Fibroblast of skin of left biceps (primary cell): ENCODE results near the gene SMIM44.
A peak's percentile ranks its signal among the peaks of the same experiment; 100 is the strongest.
"Not testable (repeated sequence)": the region's sequence is repeated elsewhere in the genome, so short reads cannot be mapped to it uniquely, and the experiment has no call there.

ENCODE experiments used
- DNase-seq, 2 experiments: peaks; one replicate each; pipeline ENCODE4 v3.0.0-alpha.2; 2013; ENCODE audit warnings: low read depth in 2 of 2

Gene SMIM44

DNA sequence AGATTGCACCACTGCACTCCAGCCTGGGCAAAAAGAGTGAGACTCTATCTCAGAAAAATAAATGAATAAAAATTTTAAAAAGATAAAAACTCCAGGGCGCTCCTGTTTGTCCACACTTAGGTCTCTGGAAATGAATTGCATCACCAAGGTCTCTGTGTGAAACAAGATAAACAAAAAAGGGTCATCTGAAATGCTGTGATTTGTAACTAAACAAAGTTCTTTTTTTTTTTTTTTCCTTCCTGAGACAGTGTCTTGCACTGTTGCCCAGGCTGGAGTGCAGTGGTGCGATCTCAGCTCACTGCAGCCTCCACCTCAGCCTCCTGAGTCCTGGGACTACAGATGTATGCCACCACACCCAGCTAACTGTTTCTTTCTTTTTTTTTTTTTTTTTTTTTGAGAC, 34.4 kb upstream of the SMIM44 start:
- no peak for DNase-seq

DNA sequence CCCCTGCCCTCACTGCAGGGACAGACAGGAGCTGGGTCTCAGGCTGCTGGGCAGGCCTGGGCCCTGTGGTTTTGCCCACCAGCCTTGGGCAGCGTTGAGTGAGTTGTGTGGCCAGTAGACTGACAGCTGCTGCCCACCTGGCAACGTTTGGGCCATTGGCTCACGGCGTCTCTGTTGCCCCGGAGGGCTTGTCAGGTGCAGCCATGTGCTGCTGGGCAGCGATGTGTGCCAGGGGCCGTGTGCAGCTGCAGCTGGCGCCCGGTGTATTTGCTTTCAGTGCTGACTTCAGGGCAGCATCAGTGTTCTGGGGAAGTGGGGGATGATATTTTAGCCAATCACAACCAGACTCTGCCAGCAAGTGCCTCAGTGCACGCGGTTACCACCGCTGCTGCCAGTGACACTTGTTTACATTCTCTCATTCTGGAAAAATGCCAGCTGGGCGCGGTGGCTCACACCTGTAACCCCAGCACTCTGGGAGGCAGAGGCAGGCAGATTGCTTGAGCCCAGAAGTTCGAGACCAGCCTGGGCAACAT, 33.5 kb upstream of the SMIM44 start:
- DNase-seq, result no peak

DNA sequence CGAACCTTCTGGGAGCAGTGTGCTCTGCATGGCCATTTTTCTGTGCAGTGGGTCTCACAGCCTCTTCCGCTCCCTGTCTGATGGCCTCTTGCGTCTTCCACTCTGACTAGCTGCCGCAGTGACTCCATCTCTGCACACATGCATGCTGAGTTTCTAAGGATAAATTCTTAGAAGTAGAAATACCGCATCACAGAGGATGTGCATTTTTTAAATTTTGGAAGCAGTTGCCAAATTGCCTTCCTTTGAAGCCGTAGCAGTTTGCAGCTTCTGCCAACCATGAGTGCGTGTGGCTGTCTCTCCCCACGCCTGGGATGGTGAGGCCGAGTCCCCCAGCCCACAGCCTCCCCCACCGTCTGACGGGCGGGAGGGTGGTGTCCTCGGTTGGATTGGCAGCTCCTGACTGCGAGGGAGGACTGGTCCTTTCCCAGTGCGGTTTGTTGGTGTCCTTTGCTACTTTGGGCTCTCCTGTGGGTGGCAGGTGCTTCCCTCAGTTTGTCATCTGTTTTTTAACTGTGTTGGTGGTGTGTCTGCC, 32.7 kb upstream of the SMIM44 start:
- peak; percentile 21 to 23 for DNase-seq

DNA sequence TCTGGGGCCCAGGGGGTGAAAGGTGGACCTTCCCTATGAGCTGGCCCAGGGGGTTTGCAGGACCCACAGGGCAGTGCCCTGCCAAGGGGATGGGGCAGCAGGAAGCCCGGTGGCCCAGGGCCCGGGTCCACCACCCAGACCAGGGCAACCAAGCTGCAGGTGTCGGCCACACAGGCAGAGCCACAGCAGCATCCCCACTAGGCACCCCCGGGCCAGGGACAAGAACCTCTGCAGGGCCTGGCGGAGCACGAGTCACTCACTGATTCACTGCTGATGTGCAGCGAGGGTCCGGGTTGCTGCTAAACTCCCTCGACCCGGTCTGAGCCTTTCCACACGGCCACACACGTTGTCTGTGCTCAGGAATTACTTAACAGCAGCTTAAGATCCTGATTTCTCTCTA, 31.7 kb upstream of the SMIM44 start:
- DNase-seq, result no peak

DNA sequence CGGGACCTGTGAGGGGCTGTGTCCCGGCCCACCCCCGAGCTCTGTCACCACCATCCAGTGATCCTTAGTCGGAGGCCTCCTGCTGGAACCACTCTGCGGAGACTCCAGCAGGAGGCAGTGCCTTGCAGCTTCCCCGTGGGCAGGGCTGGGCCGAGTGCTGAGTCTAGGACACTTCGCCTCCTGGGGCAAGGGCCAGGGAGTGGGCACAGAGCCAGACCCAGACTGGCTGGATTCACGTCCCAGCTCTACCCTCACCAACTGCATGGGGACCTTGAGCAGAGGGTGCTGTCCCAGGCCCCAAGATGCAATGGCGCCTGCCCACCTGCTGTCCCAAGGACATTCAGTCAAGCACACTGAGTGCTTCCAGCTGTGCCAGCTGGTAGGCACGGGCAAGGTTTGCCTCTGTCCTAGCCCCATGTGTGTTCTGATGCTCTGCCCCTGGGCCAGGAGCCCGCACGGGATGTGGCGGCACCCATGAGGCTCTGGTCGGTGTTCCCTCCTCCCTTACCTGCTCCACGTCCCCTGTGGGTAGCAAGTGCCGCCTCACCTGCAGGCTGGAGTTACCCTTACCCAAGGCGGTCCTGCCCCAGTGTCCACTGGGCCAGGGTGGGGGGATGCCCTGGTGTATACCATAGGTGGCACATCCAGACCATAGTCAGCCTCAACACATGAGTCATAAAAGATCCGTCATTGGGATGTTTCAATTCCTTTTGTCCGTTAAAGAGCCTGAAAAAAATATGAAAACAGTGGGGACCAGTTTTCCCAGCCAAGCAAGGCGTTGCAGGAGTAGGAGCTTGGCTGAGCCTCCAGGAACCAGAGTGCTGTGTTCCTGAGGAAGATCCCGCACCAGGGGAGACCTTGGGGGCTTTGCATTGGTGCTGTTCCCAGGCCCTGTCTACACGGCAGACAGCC, 30.2 kb upstream of the SMIM44 start:
- DNase-seq, result no peak

DNA sequence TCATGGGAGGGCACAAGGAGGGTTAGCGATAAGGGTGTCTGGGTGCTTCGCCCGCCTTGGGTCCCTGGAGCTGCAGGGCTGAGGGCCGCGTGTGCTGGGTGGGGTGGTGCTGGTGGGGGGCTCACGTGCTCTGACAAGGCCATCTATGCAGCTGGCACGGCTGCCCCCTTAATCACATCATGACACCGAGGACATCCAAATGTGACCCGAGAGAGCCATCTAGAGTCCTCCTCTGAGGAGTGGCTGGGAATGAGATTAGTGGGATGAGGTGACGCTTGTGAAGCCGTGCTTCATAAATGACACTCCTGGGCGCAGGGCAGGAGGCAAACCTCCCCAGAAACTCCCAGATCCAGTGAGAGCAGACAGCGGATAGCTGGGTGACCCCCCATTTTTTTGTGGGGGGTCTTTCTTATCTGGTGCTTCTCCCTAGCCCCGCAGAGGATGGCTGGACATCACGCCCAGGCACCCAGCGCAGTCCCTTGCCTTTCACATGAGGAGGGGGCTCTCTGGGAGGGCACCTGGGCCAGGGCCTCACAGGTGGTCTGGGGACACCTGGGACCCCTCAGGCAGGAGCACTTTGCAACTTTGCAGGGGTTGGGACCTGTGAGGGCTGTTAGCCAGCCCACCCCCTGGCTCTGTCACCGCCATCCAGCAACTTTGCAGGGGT, 29.5 kb upstream of the SMIM44 start:
- no peak for DNase-seq

DNA sequence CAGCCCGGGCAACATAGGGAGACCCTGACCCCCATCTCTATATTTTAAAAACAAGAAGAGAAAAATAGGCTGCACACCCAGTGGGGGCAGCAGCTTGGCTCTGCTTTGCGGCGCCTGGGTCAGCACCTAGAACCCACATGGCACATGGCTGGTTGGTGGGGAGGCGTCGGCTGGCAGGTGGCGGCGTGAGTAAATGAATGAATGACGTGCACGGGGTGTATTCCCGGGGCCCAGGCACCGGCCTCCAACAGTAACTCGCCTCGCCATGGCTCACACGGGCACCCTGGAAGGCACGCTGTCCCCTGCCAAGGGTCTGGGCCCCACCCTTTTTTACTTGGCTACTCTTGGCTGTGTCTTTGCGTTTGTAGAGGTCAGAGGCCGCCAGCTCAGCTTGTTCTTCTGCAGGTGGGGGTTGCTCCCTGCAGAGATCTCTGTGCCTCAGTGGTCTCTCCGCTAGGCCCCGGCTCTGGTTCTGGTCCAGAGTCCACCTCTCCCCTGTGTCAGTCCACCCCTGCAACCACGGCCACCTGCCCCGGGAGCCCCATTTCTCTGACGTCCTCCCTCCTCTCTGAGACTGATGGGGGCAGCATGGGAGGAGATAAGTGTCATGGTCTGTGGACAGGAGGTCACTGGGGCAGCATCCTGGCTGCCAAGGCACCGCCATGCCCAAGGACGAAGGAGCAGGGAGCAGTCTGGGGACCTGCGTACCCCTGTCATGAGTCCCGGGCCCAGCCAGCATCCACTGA, 28.4 kb upstream of the SMIM44 start:
- no peak for DNase-seq

DNA sequence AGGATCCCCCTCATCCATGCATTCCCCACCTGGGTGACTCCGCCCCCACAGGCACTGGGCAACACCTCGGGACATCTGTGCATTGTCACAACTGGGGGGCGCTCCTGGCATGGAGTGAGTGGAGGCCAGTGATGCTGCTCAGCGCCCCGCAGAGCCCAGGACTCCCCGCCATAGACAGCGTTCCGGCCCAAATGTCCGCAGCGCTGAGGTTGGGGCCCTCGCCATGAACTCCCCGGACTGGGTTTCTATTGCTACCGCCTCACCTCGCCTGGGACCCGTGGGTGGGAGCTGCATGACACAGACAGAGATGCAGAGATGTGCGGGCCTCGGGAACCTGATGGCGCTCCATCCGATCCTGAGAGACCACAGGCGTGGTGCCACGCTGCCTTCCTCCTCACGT, 27.5 kb upstream of the SMIM44 start:
- no peak for DNase-seq

DNA sequence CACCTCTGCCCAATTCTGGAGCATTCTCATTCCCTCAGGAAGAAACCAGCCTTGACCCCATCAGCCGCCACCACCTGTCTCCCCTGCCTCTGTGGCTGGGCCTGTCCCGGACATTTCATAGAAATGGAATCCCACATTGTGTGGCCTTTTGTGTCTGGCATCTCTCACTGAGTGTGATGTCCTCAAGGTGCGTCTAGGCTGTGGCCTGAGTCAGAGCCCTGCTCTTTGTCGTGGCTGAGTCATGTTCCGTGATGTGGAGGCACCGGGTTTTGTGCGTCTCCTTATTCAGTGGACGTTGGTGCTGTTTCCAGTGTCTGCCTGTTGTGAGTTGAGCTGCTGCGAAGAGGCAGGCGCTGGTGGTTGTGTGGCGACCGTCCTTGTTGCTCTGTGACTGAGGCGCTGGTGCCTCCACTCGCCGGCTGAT, 26.3 kb upstream of the SMIM44 start:
- DNase-seq, result no peak

DNA sequence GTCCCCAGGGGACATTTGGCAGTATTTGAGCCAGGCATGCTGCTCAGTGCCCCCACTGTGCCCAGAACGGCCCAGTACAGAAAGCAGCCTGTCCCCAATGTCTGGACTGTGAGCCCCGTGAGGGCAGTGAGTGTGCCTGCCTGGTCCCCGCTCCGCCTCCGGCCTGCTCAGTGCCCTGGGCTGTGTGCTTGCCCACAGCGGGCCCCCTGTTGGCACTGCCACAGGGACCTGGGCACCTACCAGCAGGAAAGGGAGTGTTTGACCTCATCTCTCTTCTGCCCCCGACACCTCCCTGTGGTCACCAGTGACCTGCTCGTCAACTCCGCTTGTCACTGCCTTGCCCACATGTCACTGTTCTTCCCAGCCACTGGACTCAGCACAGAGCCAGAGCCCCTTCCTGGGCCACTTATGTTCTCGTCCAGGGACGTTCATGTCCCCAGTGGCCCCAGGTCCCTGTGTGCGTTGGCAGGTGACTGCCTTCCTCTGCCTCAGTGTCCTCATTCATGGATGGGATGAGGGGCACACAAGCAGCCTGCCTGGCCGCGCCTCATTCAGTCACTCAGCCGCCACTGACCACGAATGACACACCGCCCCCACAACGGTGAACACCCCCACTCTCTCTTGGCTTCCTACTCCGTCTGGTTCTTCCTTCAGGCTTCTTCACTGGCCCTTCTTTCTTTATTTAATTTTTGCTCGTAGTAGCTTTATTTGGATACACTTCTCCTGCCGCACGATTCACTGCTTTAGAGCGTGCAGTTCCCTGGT, 25.7 kb upstream of the SMIM44 start:
- DNase-seq, result no peak

DNA sequence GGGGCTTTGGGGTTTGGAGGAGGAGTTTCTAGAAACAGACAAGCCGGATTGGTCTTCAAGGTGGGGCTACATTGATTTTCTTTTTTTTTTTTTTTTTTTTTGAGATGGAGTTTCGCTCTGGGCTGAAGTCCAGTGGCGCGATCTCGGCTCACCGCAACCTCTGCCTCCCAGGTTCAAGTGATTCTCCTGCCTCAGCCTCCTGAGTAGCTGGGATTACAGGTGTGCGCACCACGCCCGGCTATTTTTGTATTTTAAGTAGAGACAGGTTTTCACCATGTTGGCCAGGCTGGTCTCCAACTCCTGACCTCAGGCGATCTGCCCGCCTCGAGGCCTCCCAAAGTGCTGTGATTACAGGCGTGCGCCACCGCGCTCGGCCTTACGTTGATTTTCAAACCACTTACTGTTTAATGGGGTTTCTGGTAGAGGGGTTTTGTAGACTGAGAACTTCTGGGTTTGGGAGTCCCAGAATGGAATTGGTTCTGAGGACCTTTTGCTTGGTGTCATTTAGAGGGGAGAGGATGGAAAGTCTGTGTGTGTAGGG, 24.9 kb upstream of the SMIM44 start:
- not testable (repeated sequence) for DNase-seq

DNA sequence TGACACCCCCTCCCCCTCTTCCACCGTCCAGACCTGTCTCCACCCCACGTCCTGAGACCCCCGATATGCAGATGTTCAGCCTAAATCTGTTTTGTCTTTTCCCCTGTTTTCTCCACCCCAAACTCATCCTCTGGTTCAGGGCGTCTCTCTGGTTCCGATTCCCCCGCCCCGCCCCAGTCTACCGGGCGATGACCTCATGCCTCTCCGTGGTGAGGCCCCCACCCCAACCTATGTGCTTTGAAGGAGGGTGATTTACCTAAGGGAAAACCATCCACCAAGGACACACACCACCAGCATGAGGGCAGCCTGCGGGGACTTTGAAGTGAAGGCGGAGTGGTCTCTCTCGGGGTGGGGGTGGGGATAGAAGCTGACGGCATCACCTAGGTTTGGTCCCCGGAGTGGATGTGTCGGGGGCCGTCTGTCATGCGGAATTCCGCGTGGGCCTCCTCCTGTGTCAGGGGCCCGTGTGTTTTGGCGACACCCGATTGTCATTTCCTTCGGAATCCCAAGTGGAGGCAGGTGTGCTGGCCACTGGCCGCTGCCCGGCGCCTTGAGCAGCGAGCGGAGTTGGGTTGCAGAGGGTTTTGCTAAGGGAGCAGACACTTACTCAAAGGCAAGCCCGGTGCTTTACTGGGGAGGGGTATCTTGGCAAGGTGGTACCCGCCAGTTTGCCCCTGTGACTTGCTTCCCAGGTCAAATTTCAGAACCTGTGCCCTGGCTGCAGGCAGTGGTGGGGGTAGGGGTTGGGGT, 24.3 kb upstream of the SMIM44 start:
- no peak for DNase-seq

DNA sequence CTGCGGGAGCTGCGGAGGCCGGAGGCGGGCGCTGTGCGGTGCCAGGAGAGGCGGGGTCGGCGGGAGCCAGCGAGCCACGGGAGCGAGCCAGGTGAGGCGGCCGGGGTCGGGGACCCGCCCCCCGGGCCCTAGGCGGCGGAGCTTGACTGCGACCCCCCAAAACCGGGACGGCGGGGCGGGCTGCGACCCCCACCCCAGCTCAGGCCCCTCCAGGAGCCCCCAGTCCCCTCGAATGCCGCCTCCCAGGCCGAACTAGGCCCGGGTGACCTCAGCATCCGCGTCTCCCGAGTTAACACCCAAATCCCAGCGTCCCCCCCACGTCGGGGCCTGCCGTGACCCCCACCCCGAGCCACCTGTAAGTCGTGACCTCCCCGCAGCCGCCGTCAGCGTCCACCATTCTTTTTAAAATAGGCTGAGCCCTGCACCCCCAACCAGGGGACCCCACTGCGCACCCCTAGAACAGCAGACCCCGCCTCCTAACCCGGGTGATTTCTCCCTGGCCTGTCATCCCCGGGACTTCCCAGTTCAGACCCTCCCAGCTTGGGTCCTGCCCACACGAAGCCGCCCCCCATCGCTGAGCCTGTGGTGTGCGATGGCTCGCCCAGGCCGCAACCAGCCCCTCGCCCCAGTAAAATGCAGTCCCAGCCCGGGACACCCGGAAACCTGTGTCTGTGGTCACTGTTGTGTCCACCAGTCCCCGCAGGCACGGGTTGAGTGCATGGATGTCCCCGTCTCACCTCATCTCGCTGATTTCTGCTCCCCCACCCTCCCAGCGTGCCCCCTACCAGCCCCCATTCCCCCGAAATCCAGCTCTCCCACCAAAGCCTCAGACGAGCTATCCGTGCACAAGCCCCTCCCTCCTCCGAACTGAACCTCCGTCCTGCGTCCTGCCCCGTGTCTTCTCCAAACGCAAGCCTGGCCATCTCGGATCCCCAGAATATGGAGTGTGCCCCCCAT, 23.4 kb upstream of the SMIM44 start:
- no peak for DNase-seq

DNA sequence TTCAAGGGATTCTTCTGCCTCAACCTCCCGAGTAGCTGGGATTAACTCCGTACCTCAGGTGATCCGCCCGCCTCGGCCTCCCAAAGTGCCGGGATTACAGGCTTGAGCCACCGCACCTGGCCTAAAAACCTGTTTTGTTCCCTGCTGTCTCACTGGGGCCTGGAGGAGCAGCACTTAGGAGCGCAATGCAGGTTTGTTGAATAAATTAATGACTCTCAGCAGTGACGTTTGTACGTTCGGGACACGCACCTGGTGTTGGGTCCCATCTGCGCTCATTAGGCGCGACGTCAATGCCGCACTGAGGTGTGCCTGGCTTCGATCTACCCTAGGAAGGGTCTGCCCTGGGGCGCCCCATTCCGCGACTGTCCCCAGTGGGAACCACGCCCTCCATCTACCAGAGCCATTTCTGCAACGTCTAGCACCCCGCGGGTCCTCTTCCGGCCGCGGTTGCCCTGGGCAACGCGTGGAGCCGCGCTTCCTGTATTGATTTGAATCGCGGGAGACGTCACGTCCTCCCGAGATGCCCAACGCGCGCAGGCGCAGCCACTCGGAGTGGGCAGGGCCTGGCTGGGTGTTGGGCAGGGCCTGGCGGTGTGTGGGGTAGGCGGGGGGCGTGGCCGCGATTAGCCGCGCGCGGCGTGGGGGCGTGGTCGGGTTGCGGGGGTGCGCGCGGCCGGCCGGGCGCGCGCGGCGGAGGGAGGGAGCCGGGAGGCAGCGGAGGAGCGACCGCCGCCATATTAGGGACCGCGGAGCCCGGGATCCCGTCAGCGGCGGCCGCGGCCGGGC, 22.6 kb upstream of the SMIM44 start, which contains the start of gene FZR1:
Gene FZR1, plus strand, starts transcription at position 714 of the 786 bp plus-strand sequence. CDS start 16,679 bp downstream, outside the sequence.
- peak; percentile 96 to 97 for DNase-seq

DNA sequence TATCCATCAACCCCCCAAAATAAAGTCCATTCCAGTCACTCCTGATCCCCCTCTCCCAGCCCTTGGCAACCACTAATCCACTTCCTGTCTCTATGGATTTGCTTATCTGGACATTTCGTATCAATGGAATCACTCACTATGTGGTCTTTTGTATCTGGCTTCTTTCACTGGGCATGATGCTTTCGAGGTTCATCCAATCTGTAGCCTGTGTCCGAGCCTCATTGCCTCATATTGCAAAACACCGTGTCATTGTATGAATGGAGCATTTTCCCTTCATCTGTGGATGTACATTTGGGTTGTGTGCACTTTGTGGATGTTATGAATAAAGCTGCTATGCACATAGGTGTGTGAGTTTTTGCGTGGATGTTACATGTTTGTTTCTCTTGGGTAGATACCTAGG, 21.5 kb upstream of the SMIM44 start:
- no peak for DNase-seq

DNA sequence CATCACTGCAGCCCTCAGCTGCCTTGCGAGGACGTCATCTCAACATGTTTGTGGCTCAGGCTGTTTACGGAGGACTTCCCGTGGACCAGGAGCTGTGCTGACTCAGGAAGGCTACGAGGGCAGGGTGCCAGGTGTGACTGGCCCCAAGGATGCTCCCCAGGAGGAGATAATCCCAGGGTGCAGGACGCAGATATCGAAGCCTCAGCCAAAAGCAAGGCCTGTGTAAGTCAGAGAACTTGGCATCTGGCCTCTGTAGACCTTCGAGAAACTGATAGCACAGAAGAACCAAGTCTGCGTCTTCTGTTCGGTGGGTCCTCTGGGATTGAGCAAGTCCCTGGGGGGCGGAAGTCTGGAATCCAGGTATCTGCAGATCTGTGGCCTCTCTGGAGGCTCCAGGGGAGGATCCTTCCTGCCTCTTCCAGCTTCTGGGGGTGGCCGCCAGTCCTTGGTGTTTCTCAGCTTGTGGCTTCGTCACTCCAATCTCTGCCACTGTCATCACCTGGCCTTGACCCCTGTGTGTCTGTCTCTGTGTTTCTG, 19.9 kb upstream of the SMIM44 start:
- no peak for DNase-seq

DNA sequence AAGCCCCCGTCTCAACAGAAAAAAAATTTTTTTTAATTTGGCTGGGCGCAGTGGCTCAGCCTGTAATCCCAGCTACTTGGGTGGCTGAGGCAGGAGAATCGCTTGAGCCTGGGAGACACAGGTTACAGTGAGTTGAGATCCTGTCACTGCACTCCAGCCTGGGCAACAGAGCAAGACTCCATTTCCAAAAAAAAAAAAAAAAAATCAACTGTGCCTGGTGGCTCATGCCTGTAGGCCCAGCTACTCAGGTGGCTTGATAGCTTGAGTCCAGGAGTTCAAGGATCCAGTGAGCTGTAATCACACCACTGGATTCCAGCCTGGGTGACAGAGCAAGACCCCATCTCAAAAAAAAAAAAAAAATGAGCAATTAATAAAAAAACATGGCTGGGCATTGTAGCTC, 18.5 kb upstream of the SMIM44 start:
- no peak for DNase-seq
